Mesodermal cell (in vitro differentiated cells): ENCODE data around the gene SLC26A11.

Source experiments
- H3K27ac ChIP-seq: 2 replicates; pipeline ENCODE4 v1.7.0; 2013; ENCODE audit warnings: mild to moderate bottlenecking, low read depth, low read length, moderate library complexity; ENCODE audit not compliant: severe bottlenecking
- H3K36me3 ChIP-seq: 2 replicates; pipeline ENCODE4 v1.7.1; 2013; ENCODE audit warnings: mild to moderate bottlenecking, low read length, moderate library complexity; ENCODE audit not compliant: control insufficient read depth, insufficient read depth
- H3K4me1 ChIP-seq: one replicate; pipeline ENCODE4 v1.7.1; 2013; ENCODE audit warnings: mild to moderate bottlenecking, low read length; ENCODE audit not compliant: insufficient read depth, control insufficient read depth, poor library complexity, severe bottlenecking
- H3K4me3 ChIP-seq: 2 replicates; pipeline ENCODE4 v1.7.0; 2013; ENCODE audit warnings: low read length, control low read depth, mild to moderate bottlenecking; ENCODE audit not compliant: insufficient read depth, poor library complexity, severe bottlenecking; ENCODE audit errors: extremely low read depth
- H3K9me3 ChIP-seq: 2 replicates; pipeline ENCODE4 v1.7.1; 2013; ENCODE audit warnings: mild to moderate bottlenecking, low read length, moderate library complexity; ENCODE audit not compliant: control insufficient read depth
- WGBS, 2 experiments: methylation state at CpG; one replicate each; pipeline ENCODE4 v1.1.5; 2013; ENCODE audit warnings: missing lambda C conversion rate in 2 of 2; ENCODE audit not compliant: insufficient coverage in 2 of 2; 5-methylcytosine and 5-hydroxymethylcytosine counted together

The SLC26A11 gene

DNA sequence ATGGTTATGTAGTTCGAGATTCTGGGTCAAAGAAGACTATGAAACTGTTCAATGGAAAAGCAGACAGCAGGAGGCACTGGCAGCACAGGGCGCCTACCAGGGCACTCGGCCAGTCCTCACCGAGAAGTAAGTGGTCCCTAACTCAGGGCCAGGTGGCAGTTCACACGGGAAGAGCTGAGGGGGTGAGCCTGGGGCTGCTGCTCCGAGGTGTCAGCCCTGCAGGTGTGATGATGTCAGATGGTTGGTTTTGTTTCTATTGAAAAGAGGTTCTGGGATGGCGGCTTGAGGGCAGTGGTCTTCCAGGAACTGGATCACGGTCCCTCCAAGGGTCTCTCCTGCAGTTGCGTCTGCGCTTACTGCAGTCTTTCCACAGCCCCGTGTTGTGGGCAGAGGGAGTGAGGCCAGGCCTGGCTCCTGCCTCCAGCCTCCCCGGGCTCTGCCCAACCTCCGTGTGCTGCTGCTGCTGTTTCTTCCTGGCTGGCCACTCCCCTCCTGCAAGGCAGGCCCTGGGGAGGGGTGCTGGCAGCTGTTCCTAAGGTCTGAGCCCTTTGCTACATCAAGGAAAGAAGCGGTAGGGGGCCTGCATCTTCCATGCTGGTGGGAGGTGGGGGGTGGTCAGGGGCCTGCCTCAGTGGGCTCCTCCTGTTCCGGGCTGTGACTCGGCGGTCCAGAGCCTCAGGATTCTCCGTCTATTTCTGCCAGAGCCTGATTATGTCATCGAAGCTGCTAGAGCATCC, 63.1 kb downstream of the SLC26A11 start:
- WGBS, 2 experiments = 79 to 85% methylated on average over 15 to 16 of the region's 19 CpGs
- peaks cover 8% of the 10 kb centered on the region for H3K36me3 ChIP-seq
- H3K9me3 ChIP-seq = no peaks in the 10 kb centered on the region
- H3K4me3 ChIP-seq = no peak overlapping the region
- peaks cover 5% of the 10 kb centered on the region for H3K4me1 ChIP-seq
- H3K27ac ChIP-seq = no peak overlapping the region

DNA sequence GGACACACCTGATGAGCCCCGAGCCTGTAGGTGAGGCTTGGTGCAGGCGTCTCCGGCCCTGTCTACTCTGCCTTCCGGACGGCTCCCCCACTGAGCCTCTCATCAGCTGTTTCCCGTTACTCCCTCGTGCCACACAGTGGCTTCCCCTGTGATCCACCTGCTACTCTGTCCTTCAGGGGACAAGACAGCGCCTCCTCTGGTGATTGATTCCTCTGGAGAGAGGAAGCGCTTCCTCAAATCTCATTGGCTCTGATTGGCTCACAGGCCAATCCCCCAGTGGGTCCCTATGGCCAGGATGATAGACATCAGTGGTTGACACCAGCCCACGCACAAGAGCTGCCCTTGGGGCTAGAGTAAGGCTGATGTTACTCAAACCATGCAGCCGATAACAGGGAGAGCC, 64.4 kb downstream of the SLC26A11 start:
- H3K9me3 ChIP-seq = no peaks in the 10 kb centered on the region
- WGBS, 2 experiments = 74 to 77% methylated on average over 10 to 11 of the region's 11 CpGs
- peaks cover 5% of the 10 kb centered on the region for H3K4me1 ChIP-seq
- H3K4me3 ChIP-seq = no peak overlapping the region
- peaks cover 13% of the 10 kb centered on the region for H3K36me3 ChIP-seq
- no peak overlapping the region for H3K27ac ChIP-seq

- Histone ChIP-seq H3K9me3 (no peaks in the 10 kb centered on the region), H3K36me3 (peaks cover 21% of the 10 kb centered on the region), H3K4me1 (peaks cover 5% of the 10 kb centered on the region), H3K27ac (no peak overlapping the region), H3K4me3 (no peak overlapping the region)
- WGBS, 2 experiments = 91 to 96% methylated on average over 7 to 15 of the region's 19 CpGs
Observed at GRCh38 chr17:80285237-80285920, 65.2 kb downstream of the SLC26A11 start.

DNA sequence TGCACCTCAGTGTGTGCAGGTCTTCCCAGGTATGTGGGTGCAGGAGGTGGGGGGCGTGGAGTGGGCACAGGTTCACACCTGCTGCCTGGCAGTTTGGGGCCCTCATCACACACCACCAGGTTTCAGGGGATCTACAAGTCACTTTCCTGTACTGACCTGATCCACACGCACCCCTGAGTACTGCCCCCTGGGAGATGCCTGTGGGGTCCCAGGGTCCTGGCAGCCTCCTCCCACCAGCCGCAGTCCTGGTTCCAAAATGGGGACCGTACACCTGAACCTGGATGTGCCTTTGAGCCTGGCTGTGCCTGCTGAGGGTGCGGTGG, 66.4 kb downstream of the SLC26A11 start:
- no peaks in the 10 kb centered on the region for H3K9me3 ChIP-seq
- peaks cover 5% of the 10 kb centered on the region for H3K4me1 ChIP-seq
- no peak overlapping the region for H3K4me3 ChIP-seq
- no peak overlapping the region for H3K27ac ChIP-seq
- peaks cover 32% of the 10 kb centered on the region for H3K36me3 ChIP-seq
- WGBS, 2 experiments = 96 to 100% methylated on average over 2 to 3 of the region's 5 CpGs

GRCh38 chr17:80287038-80287437, 66.8 kb downstream of the SLC26A11 start:
- peaks cover 37% of the 10 kb centered on the region for H3K36me3 ChIP-seq
- H3K4me3 ChIP-seq = no peak overlapping the region
- H3K9me3 ChIP-seq = no peaks in the 10 kb centered on the region
- 93 to 94% methylated on average over 7 of the region's 9 CpGs for WGBS, 2 experiments
- H3K27ac ChIP-seq = no peak overlapping the region
- peaks cover 5% of the 10 kb centered on the region for H3K4me1 ChIP-seq

DNA sequence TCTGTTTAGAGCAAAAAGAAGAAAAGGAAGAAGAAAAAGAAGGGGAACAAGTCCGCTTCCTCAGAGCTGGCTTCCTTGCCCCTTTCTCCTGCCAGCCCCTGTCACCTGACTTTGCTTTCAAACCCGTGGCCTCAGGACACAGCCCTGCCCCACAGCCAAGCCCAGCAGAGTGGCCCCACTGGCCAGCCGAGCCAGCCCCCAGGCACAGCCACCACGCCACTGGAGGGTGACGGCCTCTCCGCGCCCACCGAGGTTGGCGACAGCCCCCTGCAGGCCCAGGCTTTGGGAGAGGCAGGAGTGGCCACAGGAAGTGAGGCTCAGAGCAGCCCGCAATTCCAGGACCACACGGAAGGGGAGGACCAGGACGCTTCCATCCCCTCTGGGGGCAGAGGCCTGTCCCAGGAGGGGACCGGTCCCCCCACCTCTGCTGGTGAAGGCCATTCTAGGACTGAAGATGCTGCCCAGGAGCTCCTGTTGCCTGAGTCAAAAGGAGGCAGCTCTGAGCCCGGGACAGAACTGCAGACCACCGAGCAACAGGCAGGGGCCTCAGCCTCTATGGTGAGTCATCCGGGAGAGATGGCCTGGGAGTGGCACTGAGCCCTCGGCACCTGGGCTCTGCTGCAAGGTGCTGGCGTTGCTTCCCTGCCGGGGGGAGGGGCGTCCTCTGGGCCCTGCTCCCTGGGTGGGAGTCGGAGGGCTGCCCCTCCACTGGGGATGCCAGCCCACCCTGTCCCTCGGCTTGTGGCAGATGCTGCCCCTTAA, 67.8 kb downstream of the SLC26A11 start:
- Histone ChIP-seq H3K4me3 (no peak overlapping the region), H3K4me1 (peaks cover 5% of the 10 kb centered on the region), H3K27ac (no peak overlapping the region), H3K9me3 (no peaks in the 10 kb centered on the region), H3K36me3 (peaks cover 43% of the 10 kb centered on the region)
- 92 to 94% methylated on average over 13 to 19 of the region's 22 CpGs for WGBS, 2 experiments

DNA sequence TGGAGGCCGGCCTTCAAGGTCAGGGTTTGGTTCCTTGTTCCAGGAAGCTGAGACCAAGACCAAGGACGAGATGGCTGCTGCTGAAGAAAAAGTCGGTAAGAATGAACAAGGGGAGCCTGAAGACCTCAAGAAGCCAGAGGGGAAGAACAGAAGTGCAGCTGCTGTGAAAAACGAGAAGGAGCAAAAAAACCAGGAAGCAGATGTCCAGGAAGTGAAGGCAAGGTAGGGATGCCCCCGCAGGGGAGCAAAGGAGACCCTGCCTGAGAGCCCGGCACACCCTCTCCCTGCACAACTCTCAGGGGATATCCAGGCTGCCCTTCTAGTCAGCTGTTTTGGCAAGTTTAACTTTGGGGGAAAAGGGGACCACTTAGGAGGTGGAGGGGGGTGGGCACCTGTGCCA, 69.4 kb downstream of the SLC26A11 start:
- peaks cover 5% of the 10 kb centered on the region for H3K4me1 ChIP-seq
- H3K36me3 ChIP-seq = peaks cover 54% of the 10 kb centered on the region
- H3K27ac ChIP-seq = no peak overlapping the region
- 94 to 95% methylated on average over 3 to 6 of the region's 6 CpGs for WGBS, 2 experiments
- no peaks in the 10 kb centered on the region for H3K9me3 ChIP-seq
- no peak overlapping the region for H3K4me3 ChIP-seq

DNA sequence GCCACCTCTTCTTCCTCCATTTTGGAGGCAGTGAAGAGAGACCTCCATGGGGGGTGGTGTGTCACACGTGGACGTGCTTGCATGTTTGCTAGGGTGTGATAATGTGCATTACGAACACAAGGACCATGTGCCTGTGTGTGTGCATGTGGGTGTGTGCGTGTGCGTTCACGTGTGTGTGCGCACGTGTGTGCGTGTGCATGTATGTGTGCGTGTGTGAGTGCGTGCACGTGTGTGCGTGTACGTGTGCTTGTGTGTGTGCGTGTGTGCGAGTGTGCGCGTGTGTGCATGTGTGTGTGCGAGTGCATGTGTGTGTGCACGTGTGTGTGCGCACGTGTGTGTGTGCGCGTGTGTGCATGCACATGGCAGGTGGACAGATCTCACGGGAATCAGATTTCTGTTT, 69.9 kb downstream of the SLC26A11 start:
- H3K36me3 ChIP-seq = peaks cover 57% of the 10 kb centered on the region
- H3K4me3 ChIP-seq = no peak overlapping the region
- WGBS, 2 experiments = 84 to 89% methylated on average over 22 to 23 of the region's 25 CpGs
- H3K27ac ChIP-seq = no peak overlapping the region
- H3K9me3 ChIP-seq = no peaks in the 10 kb centered on the region
- peaks cover 5% of the 10 kb centered on the region for H3K4me1 ChIP-seq

DNA sequence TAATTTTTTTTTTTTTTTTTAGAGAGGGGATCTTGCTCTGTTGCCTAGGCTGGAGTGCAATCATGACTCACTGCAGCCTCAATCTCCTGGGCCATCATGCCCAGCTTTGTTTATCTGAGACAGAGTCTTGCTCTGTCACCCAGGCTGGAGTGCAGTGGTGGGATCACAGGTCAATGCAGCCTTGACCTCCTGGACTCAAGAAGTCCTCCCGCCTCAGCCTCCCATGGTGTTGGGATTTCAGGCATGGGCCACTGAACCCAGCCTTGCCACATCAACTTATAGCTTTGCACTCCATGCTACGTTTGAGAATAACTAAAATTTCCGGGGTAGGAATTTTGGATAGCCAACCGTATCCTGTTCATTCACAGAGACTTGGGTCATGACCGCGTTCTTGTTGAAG, 71.0 kb downstream of the SLC26A11 start:
- peaks cover 5% of the 10 kb centered on the region for H3K4me1 ChIP-seq
- 92 to 98% methylated on average over 4 to 5 of the region's 6 CpGs for WGBS, 2 experiments
- H3K9me3 ChIP-seq = no peaks in the 10 kb centered on the region
- no peak overlapping the region for H3K27ac ChIP-seq
- H3K4me3 ChIP-seq = no peak overlapping the region
- peaks cover 67% of the 10 kb centered on the region for H3K36me3 ChIP-seq

DNA sequence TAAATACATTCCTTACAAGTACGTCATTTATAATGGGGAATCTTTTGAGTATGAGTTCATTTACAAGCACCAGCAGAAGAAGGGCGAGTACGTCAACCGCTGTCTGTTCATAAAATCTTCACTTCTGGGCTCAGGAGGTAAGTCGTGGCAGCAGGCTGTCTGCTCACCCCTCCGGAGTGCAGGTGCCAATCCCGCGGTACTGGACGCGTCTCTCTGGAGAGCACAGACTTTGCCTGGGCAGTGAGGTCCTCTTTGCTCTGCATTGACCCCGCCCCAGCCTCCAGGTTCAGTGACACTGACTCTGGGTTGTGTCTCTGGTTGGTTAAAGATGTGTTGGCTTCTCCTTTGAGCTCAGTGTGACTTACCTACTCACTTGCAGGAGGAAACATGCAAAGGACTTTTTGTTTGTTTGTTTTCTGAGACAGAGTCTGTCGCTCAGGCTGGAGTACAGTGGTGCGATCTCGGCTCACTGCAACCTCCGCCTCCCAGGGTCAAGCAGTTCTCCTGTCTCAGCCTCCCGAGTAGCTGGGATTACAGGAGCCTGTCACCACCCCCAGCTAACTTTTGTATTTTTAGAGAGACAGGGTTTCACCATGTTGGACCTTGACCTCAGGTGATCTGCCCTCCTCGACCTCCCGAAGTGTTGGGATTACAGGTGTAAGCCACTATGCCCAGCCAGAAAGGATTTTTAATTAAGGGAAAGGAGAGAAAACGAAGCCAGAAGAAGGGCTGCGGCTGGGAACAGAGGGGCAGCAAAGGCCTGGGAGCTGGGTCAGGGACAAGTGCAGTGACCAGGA, 71.7 kb downstream of the SLC26A11 start:
- peaks cover 5% of the 10 kb centered on the region for H3K4me1 ChIP-seq
- H3K27ac ChIP-seq = no peak overlapping the region
- no peak overlapping the region for H3K4me3 ChIP-seq
- H3K9me3 ChIP-seq = no peaks in the 10 kb centered on the region
- peaks cover 73% of the 10 kb centered on the region for H3K36me3 ChIP-seq
- WGBS, 2 experiments = 94 to 95% methylated on average over 18 of the region's 20 CpGs
